Activated CD4-positive, alpha-beta T cell treated with anti-CD3 and anti-CD28 coated beads, Interleukin-2, amount 50 U/mL, for 24 hours (primary cell): ENCODE results near the gene CLEC2L.
"Not testable (repeated sequence)": the region's sequence is repeated elsewhere in the genome, so short reads cannot be mapped to it uniquely, and the experiment has no call there.

Source experiments
- DNase-seq, 2 donors: peaks; one replicate each; pipeline ENCODE4 v3.0.0-alpha.2; 2020; ENCODE audit warnings: low read depth in 1 of 2, low spot score in 1 of 2

The CLEC2L gene

DNA sequence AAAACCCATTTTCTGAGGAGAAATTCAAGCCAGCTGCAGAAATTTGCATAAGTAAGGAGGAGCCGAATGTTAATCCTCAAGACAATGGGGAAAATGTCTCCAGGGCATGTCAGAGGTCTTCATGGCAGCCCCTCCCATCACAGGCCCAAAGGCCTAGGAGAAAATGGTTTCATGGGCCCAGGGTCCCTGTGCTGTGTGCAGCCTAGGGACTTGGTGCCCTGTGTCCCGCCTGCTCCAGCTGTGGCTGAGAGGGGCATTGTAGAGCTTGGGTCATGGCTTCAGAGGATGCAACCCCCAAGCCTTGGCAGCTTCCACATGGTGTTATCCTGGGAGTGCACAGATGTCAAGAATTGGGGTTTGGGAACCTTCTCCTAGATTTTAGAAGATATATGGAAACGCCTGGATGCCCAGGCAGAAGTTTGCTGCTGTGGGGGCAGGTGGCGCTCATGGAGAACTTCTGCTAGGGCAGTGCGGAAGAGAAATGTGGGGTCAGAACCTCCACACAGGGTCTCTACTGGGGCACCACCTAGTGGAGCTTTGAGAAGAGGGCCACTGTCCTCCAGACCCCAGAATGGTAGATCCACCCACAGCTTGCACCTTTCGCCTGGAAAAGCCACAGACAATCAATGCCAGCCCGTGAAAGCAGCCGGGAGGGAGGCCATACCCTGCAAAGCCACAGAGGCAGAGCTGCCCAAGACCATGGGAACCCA, 30.7 kb downstream of the CLEC2L start:
- not testable (repeated sequence) for DNase-seq

GRCh38 chr7:139557857-139558581, 34.5 kb downstream of the CLEC2L start:
- DNase-seq, result no peak

- no peak for DNase-seq
Measured at GRCh38 chr7:139559364-139560105, 36.0 kb downstream of the CLEC2L start.

- DNase-seq, result no peak
Measured at GRCh38 chr7:139560199-139560598, 36.7 kb downstream of the CLEC2L start.

DNA sequence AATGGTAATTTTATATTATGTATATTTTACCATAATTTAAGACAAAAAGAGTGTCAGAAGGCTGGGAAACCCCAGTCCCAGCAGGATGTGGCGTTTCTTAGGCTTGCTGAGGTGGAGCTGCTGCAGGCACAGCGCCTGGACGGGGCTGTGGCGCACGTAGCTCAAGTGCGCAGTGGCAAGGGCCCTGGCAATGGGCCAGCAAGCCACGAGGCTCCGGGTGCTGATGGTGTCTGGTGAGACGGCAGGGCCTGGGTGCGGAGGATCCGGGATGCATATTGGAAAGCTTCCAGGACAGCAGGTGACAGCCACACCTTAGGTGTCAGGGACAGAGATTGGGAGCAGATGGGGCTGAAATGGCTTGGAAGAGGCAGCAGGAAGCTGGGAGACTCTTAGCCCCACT, 37.2 kb downstream of the CLEC2L start:
- DNase-seq, result no peak

DNA sequence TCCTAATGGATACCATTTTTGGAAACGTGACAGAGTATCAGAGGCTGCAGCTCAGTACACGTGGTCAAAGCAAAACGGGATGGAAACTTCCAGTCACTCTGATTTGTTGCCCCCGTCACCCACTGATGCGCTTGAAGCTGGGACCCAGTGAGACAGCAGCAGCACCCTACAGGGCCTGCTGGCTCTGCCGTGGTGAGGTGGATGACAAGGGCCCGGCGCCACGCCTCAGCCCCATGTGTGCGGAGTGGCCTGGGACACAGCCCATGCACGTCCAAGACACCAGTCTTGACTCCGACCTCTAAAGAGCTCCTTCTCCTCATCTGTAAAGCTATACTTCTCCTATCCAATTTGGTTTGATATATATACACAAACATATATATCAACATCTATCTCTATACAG, 39.0 kb downstream of the CLEC2L start:
- no peak for DNase-seq

- DNase-seq, result no peak
Measured at GRCh38 chr7:139562961-139563565, 39.6 kb downstream of the CLEC2L start.

DNA sequence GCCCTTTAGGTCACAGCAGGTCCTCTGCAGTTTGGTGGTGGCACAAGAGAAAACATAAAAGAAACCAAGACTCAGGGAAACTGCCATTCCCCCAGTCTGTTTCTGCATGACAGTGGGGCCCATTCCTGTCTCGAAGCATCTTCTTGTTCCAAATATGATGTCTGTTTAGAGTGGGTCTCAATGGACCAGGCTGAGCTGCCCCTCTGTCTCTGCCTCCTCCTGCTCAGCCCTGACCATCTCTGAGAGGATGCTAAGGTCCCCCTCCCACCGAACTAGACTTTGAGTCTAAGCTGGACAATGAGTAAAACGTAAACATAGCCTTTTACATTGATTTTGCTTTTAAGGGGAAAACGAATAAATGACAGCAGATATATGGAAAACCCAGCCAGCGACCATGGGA, 40.4 kb downstream of the CLEC2L start:
- no peak for DNase-seq

DNA sequence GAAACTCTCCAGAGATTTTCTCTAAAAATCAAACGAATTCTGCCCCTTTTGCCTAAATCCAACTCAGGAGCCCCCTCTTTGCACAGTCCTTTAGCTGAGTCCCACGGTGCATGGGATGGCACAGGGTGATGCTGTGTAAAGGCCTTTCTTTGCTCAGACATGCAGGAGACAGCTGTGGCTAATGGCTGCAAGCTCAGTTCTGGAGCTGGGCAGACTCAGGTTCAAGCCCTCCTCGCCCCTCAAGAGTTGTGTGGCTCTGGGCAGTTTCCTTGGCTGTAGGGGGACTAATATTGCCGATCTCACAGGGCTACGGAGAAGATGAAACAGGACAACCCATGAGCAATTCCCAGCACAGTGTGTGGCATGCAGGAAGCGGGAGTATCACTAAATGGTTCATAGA, 42.6 kb downstream of the CLEC2L start:
- DNase-seq, result no peak

DNA sequence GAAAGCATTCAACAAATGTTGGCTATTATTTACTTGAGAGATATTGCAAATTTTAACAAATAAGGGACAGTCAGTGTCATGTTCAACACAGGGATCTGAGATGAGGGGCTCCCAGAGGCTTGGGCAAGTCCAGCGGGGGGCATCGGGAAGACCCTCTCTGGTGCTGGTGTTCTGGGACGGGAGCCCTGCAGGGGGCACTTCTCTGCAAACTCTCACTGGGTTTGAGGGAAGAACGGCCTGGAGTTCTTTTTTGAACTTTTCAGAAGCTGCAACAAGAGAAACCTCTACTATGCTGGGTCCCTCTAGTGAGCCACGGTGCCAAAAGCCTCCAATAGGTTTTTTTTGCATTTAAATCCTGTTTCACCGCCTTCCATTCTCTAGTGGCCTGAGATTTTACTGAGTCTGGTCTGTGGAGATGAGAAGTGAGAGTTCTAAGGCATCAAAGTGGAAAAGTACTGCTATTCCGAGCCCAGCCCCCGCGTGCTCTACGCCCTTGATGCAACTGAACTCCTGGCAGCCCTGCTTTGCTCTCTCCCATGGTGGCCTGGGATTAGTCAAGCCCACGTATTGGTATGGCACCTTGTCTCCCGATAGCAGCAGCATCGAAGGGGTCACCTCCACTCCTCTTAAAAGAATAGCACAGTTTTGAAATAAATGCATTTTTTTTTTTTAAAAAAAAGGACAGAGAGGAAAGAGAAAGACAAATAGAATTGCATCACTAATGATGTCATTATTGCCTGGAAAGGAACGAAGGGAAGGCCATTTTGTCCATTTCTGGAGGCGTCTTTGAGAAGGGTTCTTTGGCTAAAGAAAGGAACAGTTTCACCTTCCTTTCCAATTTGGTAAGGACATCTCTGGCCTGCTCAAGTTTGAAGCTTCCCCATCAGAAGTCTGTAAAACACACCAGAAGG, 43.5 kb downstream of the CLEC2L start:
- DNase-seq, result no peak

- DNase-seq, result no peak
Measured at GRCh38 chr7:139567647-139568345, 44.3 kb downstream of the CLEC2L start.

DNA sequence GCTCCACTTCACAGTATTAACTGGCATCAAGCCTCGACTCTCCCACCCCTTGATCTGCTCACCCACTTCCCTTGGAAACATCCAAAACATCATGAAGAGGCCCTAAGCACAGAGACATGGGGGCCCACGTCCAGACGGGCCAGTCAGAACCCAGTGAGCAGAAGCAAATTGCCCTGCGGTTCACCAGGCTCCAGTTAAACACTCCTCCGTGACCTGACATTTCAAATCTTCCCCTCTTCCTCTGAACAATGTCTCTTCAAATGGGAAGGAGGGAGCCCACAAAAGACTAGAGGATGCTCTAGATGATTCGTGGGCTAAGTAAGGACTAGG, 44.8 kb downstream of the CLEC2L start:
- DNase-seq, result no peak

GRCh38 chr7:139568813-139569490, 45.5 kb downstream of the CLEC2L start:
- DNase-seq, result no peak

DNA sequence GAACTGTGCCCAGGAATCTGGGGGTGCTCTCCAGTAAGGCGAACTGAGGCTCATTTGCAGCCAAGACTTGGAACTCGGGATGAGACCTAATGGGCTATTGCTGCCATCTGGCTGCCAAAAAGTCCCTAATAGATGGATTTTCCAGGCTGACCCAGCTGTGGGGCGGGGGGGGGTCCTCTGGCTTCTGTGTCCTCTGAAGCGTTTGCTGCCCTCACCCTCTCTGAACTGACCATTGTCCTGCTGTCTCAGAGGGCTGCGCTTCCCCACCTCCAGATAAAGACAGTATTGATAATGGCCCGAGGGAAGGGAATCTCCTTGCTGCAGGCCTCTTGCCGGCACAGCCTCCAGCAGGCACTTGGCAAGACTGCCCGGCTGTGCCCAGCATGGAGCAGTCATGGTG, 46.6 kb downstream of the CLEC2L start:
- no peak for DNase-seq

- no peak for DNase-seq
Measured at GRCh38 chr7:139570626-139571025, 47.1 kb downstream of the CLEC2L start.

GRCh38 chr7:139571190-139571589, 47.7 kb downstream of the CLEC2L start:
- no peak for DNase-seq

DNA sequence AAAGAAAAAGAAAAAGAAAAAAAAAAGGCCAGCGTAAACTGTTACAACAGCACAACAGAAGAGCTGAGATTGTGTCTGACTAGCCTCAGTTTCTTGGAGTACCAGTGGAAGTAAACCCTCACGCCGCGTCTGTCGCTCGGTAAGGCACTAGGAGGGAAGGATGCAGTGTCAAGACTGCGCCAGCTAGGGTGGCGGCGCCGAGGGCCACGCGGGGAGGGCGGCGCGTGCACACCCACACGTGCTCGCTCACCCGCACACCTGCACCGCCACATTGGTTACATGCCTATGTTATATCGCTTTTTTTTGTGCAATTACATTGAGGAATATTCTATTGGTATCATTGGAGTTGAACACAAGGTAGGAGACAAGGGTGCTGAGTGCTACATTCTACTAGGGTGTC, 48.2 kb downstream of the CLEC2L start:
- DNase-seq, result no peak

GRCh38 chr7:139572071-139572470, 48.6 kb downstream of the CLEC2L start:
- no peak for DNase-seq

DNA sequence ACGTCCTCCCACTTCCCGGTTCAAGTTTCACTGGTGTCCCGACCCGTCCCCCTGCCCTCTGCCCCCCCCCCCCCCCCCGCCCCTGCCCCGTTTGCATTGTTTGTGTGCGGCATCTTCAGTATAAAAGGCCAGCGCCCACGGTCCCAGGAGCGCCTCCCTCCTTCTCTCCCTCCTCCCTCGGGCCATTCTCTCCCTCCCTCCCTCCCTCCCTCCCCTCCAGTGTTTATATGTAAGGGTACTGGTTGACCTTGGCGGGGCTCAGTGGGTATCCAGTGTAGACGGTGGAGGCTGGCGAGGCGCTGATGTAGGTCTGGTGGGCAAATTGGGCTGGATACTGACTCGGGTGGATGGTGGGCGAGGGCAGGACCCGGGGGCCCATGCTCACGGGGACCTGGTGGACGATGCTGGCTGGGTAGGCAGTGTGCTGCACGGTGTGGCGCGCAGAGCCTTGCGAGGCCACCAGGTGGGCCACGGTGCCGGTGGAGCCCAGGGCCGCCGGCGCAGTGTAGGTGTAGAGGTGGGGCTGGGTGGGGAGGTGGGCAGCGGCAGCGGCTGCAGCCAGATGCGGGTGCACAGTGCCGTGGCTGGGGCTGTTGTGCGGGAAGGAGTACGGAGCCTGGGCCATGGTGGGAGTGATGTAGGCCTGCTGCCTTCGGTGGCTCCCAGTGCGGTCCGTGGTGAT, 49.4 kb downstream of the CLEC2L start:
- DNase-seq, result no peak
